Measurements from ENCODE around the gene PLXNA4.

GRCh38 chr7:132270517-132270916, 305.8 kb downstream of the PLXNA4 start:
- TF ChIP-seq CTCF (IDR thresholded peaks at IDR 0.05) (no peak), POLR2A (IDR thresholded peaks at IDR 0.05) (no peak)

Measured in body of pancreas (tissue), 4 donors.